Stimulated activated CD8-positive, alpha-beta memory T cell treated with anti-CD3 and anti-CD28 coated beads, Interleukin-2, amount 100 ng/mL, for 1 hour (primary cell): ENCODE measurements around the gene CPA5.

Experiments
- DNase-seq, 2 donors: peaks; one replicate each; pipeline ENCODE4 v3.0.0-alpha.2; 2020; ENCODE audit warnings: low read depth in 2 of 2

CPA5 gene

GRCh38 chr7:130332259-130333053 is 12.2 kb upstream of the CPA5 start:
- no peak for DNase-seq

GRCh38 chr7:130333832-130334231 is 10.8 kb upstream of the CPA5 start:
- DNase-seq, result no peak

- no peak for DNase-seq
Observed at GRCh38 chr7:130334274-130334673, 10.3 kb upstream of the CPA5 start.

GRCh38 chr7:130337410-130337971 is 7.1 kb upstream of the CPA5 start:
- no peak for DNase-seq

GRCh38 chr7:130338233-130338632 is 6.4 kb upstream of the CPA5 start:
- DNase-seq, result no peak

GRCh38 chr7:130341882-130342281 is 2.7 kb upstream of the CPA5 start:
- DNase-seq, result no peak

GRCh38 chr7:130342701-130343380 is 1.8 kb upstream of the CPA5 start:
- no peak for DNase-seq

- DNase-seq, result no peak
Observed at GRCh38 chr7:130345136-130345535, 520 bp downstream of the CPA5 start.

- no peak for DNase-seq
Observed at GRCh38 chr7:130345725-130346124, 1.1 kb downstream of the CPA5 start.

- no peak for DNase-seq
Observed at GRCh38 chr7:130346177-130346905, 1.7 kb downstream of the CPA5 start.

- no peak for DNase-seq
Observed at GRCh38 chr7:130346941-130347340, 2.3 kb downstream of the CPA5 start.

GRCh38 chr7:130349911-130350782 is 5.5 kb downstream of the CPA5 start:
- no peak for DNase-seq

- DNase-seq, result no peak
Observed at GRCh38 chr7:130350945-130351790, 6.6 kb downstream of the CPA5 start.

- DNase-seq, result no peak
Observed at GRCh38 chr7:130351791-130352090, 7.1 kb downstream of the CPA5 start.

- DNase-seq, result no peak
Observed at GRCh38 chr7:130352194-130353074, 7.8 kb downstream of the CPA5 start.

GRCh38 chr7:130353196-130353595 is 8.6 kb downstream of the CPA5 start:
- no peak for DNase-seq

- no peak for DNase-seq
Observed at GRCh38 chr7:130356121-130356875, 11.7 kb downstream of the CPA5 start.

- DNase-seq, result no peak
Observed at GRCh38 chr7:130356876-130357611, 12.4 kb downstream of the CPA5 start.
